GM19467 (cell line): ENCODE measurements around the gene XPNPEP1.

ENCODE experiments used
- ATAC-seq: cut with Tn5 transposase; IDR thresholded peaks from one replicate; pipeline ENCODE4 v1.9.1; 2021; ENCODE audit warnings: mild to moderate bottlenecking, moderate library complexity; ENCODE audit not compliant: unreplicated experiment

Gene XPNPEP1

GRCh38 chr10:109871476-109871875 is 51.8 kb downstream of the XPNPEP1 start:
- no peak for ATAC-seq

- no peak for ATAC-seq
Observed at GRCh38 chr10:109866995-109867635, 56.2 kb downstream of the XPNPEP1 start.

- no peak for ATAC-seq
Observed at GRCh38 chr10:109866168-109866994, 56.9 kb downstream of the XPNPEP1 start.

GRCh38 chr10:109863775-109864174 is 59.5 kb downstream of the XPNPEP1 start:
- ATAC-seq: no peak

- no peak for ATAC-seq
Observed at GRCh38 chr10:109862738-109863137, 60.6 kb downstream of the XPNPEP1 start.

- no peak for ATAC-seq
Observed at GRCh38 chr10:109862041-109862440, 61.3 kb downstream of the XPNPEP1 start.

- no peak for ATAC-seq
Observed at GRCh38 chr10:109861081-109861480, 62.2 kb downstream of the XPNPEP1 start.

- ATAC-seq: no peak
Observed at GRCh38 chr10:109859221-109859620, 64.1 kb downstream of the XPNPEP1 start.

GRCh38 chr10:109855746-109856145 is 67.6 kb downstream of the XPNPEP1 start:
- no peak for ATAC-seq

- ATAC-seq: no peak
Observed at GRCh38 chr10:109853921-109854320, 69.4 kb downstream of the XPNPEP1 start.

GRCh38 chr10:109852475-109853037 is 70.8 kb downstream of the XPNPEP1 start:
- peak; percentile 97 for ATAC-seq

GRCh38 chr10:109851616-109852474 is 71.5 kb downstream of the XPNPEP1 start:
- no peak for ATAC-seq

- ATAC-seq: no peak
Observed at GRCh38 chr10:109846832-109847231, 76.5 kb downstream of the XPNPEP1 start.

GRCh38 chr10:109845308-109845707 is 78.0 kb downstream of the XPNPEP1 start:
- ATAC-seq: no peak

GRCh38 chr10:109838592-109839244 is 84.6 kb downstream of the XPNPEP1 start:
- no peak for ATAC-seq

GRCh38 chr10:109837384-109837783 is 85.9 kb downstream of the XPNPEP1 start:
- no peak for ATAC-seq

- no peak for ATAC-seq
Observed at GRCh38 chr10:109835257-109835656, 88.1 kb downstream of the XPNPEP1 start.

GRCh38 chr10:109831846-109832245 is 91.5 kb downstream of the XPNPEP1 start:
- ATAC-seq: no peak

GRCh38 chr10:109824206-109824605 is 99.1 kb downstream of the XPNPEP1 start:
- no peak for ATAC-seq

GRCh38 chr10:109823196-109823595 is 100.1 kb downstream of the XPNPEP1 start:
- ATAC-seq: no peak

- ATAC-seq: no peak
Observed at GRCh38 chr10:109821672-109822071, 101.6 kb downstream of the XPNPEP1 start.
